ENCODE measurements around the gene PPP2R5B. TPM values are rescaled to one million over a fixed set of nuclear protein-coding genes. Genes with fewer than 3 reads are reported as not detected.

The PPP2R5B gene
- total and polyA plus RNA-seq, 9 of the 15 experiments (the other 6 are each of a cell fraction or from before 2014, with no cell fraction given) = 0.10 to 7.8 (median 3.3) TPM

GRCh38 chr11:64971421-64972233 lies 47.1 kb downstream of the PPP2R5B start, which contains the start of gene MAJIN (continued):
- no peak for TF ChIP-seq NR2C2 (CRISPR knock-in tag; IDR thresholded peaks at IDR 0.05)
- no peak for TF ChIP-seq NR2C2 (tag; IDR thresholded peaks at IDR 0.05)
- TF ChIP-seq, protein P1, sequence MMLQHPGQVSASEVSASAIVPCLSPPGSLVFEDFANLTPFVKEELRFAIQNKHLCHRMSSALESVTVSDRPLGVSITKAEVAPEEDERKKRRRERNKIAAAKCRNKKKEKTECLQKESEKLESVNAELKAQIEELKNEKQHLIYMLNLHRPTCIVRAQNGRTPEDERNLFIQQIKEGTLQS (IDR thresholded peaks at IDR 0.05) = no peak
- TF ChIP-seq, protein P1 (CRISPR knock-in tag; conservative IDR thresholded peaks at IDR 0.05) = no peak
- TF ChIP-seq SMARCA5 (IDR thresholded peaks at IDR 0.05) = no peak
- no peak for TF ChIP-seq KHSRP (IDR thresholded peaks at IDR 0.05)
- no peak for TF ChIP-seq HNRNPUL1 (IDR thresholded peaks at IDR 0.05; ENCODE audit: low read length)
- no peak for TF ChIP-seq CBX5 (IDR thresholded peaks at IDR 0.05; ENCODE audit: borderline replicate concordance, low read depth)
- no peak for TF ChIP-seq MIER1 (IDR thresholded peaks at IDR 0.05; ENCODE audit: low read depth)
- peak; percentile 30 for TF ChIP-seq PRPF4 (IDR thresholded peaks at IDR 0.05; ENCODE audit: insufficient read depth, low read depth, low read length, poor library complexity, severe bottlenecking)
- TF ChIP-seq KLF13 (tag; IDR thresholded peaks at IDR 0.05; ENCODE audit: borderline replicate concordance, low read depth) = no peak
- peak; percentile 62 for TF ChIP-seq TFAP4 (CRISPR knock-in tag; IDR thresholded peaks at IDR 0.05; ENCODE audit: borderline replicate concordance)
- no peak for TF ChIP-seq CUX1 (CRISPR knock-in tag; IDR thresholded peaks at IDR 0.05)
- TF ChIP-seq BRD9 (IDR thresholded peaks at IDR 0.05; ENCODE audit: low read depth, partially characterized antibody) = no peak
- TF ChIP-seq ZNF695 (CRISPR knock-in tag; IDR thresholded peaks at IDR 0.05) = no peak
- TF ChIP-seq, protein P2, sequence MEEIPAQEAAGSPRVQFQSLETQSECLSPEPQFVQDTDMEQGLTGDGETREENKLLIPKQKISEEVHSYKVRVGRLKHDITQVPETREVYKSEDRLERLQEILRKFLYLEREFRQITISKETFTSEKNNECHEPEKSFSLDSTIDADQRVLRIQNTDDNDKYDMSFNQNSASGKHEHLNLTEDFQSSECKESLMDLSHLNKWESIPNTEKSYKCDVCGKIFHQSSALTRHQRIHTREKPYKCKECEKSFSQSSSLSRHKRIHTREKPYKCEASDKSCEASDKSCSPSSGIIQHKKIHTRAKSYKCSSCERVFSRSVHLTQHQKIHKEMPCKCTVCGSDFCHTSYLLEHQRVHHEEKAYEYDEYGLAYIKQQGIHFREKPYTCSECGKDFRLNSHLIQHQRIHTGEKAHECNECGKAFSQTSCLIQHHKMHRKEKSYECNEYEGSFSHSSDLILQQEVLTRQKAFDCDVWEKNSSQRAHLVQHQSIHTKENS (CRISPR knock-in tag; IDR thresholded peaks at IDR 0.05) = no peak
- TF ChIP-seq, protein P3, sequence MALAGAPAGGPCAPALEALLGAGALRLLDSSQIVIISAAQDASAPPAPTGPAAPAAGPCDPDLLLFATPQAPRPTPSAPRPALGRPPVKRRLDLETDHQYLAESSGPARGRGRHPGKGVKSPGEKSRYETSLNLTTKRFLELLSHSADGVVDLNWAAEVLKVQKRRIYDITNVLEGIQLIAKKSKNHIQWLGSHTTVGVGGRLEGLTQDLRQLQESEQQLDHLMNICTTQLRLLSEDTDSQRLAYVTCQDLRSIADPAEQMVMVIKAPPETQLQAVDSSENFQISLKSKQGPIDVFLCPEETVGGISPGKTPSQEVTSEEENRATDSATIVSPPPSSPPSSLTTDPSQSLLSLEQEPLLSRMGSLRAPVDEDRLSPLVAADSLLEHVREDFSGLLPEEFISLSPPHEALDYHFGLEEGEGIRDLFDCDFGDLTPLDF (CRISPR knock-in tag; IDR thresholded peaks at IDR 0.05) = peak; percentile 58; the same call in 1 of the 2 replicates
- no peak for TF ChIP-seq TCF7 (IDR thresholded peaks at IDR 0.05; ENCODE audit: borderline replicate concordance)
- peak; percentile 53 for TF ChIP-seq POLR2B (IDR thresholded peaks at IDR 0.05; ENCODE audit: low read depth, partially characterized antibody)
